Coronary artery (tissue), 2 donors: ENCODE results near the gene THBS4.
"Not testable (repeated sequence)": the region's sequence is repeated elsewhere in the genome, so short reads cannot be mapped to it uniquely, and the experiment has no call there.

Experiments used
- DNase-seq: peaks from one replicate; pipeline ENCODE4 v3.0.0-alpha.2; 2017; ENCODE audit warnings: low spot score
- H3K27ac ChIP-seq, 2 donors: fragments of 200-600 bp; sonication (generic); one replicate each; pipeline ENCODE4 v1.5.1; 2016 to 2019
- H3K4me3 ChIP-seq: fragments of 200-600 bp; sonication (generic); 2 replicates; pipeline ENCODE4 v1.5.1; 2016; ENCODE audit warnings: mild to moderate bottlenecking, moderate library complexity
- TF ChIP-seq, protein P1 (sequence below): fragments of 200-600 bp; sonication (generic); IDR thresholded peaks from one replicate; pipeline ENCODE4 v1.5.1; 2019; ENCODE audit warnings: antibody characterized with exemption

The THBS4 gene

DNA sequence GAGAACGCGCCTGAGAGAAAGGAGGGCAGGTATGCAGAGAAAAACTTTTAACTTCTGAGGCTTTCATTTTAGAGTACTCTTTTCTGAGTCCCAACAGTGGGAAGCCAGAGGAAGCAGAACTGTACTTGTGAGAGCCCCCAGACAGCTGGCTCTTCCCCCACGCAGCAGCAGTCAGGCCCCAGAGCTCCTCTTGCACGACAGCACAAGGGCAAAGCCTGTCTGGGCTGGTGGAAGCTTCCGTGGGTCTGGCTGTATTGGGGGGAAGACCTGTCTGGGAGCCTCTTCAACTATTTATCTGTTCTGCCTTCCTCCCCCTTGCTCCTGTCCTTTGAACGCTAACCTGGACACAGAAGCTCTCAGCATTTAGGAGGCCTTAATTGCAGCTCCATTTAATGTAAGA, 68.2 kb downstream of the THBS4 start:
- TF ChIP-seq, protein P1, sequence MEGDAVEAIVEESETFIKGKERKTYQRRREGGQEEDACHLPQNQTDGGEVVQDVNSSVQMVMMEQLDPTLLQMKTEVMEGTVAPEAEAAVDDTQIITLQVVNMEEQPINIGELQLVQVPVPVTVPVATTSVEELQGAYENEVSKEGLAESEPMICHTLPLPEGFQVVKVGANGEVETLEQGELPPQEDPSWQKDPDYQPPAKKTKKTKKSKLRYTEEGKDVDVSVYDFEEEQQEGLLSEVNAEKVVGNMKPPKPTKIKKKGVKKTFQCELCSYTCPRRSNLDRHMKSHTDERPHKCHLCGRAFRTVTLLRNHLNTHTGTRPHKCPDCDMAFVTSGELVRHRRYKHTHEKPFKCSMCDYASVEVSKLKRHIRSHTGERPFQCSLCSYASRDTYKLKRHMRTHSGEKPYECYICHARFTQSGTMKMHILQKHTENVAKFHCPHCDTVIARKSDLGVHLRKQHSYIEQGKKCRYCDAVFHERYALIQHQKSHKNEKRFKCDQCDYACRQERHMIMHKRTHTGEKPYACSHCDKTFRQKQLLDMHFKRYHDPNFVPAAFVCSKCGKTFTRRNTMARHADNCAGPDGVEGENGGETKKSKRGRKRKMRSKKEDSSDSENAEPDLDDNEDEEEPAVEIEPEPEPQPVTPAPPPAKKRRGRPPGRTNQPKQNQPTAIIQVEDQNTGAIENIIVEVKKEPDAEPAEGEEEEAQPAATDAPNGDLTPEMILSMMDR: no peak
- no peak for DNase-seq
- Histone ChIP-seq H3K27ac (no peak overlapping the region), H3K4me3 (no peak overlapping the region)

DNA sequence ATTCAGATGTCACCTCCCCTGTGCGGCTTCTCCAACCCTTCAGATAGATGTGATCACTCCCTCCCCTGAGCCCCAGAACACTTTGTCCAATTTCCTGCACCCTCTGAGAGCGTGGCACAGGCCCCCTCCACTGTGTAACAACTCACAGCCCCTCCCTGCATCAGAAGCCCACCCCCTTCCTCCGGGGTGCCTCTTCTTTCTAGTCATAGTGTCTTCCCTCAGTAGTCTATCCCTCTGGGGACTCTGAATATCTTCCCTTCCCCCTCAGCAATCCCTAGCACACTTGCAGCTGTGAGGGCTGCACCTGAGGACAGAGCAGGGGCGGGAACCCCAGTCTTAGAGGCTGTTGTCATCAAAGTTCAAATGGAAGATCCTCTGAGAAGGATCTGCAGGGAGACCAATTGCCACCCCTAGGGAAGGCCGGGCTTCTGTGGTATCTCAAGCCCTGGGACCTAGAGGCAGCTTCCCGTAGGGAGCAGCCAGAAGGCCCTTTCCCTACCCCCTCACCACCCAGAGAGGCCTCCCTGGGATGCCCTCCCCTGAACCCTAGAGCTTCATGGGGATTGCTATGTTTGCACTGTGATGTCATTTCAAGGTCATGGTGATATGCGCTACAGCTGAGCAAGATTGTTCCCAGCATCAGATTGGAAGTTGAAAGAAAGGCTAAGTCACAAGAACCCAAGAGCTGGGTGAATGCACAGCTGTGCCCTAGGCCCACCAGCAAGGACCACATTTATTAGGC, 70.7 kb downstream of the THBS4 start:
- Histone ChIP-seq H3K27ac (no peak overlapping the region), H3K4me3 (no peak overlapping the region)
- DNase-seq: no peak
- TF ChIP-seq, protein P1: no peak

DNA sequence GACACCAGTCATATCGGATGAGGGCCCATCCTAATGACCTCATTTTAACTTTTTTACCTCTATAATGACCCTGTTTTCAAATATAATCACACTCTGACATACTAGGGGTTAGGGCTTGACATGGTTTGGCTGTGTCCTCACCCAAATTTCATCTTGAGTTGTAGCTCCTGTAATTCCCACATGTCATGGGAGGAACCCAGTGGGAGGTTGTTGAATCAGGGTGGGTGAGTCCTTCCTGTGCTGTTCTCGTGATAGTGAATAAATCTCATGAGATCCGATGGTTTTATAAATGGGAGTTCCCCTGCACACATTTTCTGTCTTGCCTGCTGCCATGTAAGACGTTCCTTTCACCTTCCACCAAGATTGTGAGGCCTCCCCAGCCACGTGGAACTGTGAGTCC, 71.8 kb downstream of the THBS4 start:
- H3K4me3 ChIP-seq: no peak overlapping the region

DNA sequence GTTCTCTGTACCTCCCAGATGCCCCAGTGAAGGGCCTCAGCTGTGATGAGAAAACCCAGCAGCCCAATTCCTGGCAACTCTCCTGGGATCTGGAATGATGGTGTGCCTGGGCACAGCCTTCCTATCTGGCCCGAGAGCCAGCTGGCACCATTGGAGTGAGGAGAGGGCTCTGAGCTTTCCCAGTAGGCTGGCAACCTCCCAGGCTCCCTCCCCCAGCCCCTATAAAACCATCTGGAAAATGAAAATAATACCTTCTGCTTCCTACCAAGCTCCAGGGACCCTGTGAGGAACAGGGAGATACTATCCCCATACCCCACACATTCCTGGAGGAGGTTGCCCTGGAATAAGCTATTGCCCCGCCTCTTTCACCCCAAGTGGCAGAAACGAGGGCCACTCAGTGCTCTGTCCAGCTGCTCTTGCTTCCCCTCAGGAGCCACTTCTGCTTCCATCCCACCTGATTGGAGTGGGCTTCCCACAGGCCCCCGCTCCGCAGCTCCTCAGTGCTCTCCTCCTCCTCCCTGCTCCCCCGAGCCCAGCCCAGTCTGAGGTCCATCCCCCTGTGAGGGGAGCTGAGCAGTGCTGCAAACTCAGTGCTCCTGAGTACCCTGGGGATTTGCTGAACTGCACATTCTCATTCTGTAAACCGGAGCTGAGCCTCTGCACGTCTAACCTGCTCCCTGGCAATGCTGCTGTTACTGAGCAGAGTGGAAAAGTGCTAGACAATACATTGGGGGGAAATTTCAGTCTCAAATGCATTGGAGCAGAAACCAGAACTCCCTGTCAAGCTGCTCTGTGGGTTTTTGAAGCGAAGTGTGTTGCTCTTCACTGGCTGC, 74.7 kb downstream of the THBS4 start:
- no peak for DNase-seq

More for the DNA sequence above, 71.8 kb downstream of the THBS4 start:
- no peak for DNase-seq
- no peak overlapping the region for H3K27ac ChIP-seq
- TF ChIP-seq, protein P1: no peak

DNA sequence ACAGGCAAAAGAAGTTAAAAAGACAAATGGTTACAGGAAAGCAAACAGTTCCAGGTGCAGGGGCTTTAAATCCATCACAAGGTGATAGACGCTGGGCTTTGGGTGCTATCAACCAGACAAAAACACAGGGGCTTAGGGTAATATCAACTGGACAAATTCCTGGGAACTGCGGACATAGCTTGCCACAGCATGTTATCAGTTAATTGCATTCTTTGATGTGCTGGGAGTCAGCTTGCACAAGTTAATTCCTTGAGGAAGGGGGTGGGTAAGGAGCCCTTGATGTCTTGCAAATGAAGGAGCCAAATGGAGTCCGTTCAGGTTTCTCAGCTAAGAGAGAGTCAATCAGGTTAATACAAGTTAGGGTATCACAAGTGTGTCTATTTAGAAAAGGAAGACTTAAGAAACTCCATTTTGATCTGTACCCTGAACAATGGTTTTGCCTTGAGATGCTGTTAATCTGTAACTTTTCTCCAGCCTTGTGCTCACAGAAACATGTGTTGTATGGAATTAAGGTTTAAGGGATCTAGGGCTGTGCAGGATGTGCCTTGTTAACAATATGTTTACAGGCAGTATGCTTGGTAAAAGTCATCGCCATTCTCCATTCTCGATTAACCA, 76.3 kb downstream of the THBS4 start:
- H3K4me3 ChIP-seq, DNase-seq, H3K27ac ChIP-seq: not testable (repeated sequence)

More for the DNA sequence above, 74.7 kb downstream of the THBS4 start:
- no peak overlapping the region for H3K4me3 ChIP-seq
- no peak overlapping the region for H3K27ac ChIP-seq
- TF ChIP-seq, protein P1: no peak

DNA sequence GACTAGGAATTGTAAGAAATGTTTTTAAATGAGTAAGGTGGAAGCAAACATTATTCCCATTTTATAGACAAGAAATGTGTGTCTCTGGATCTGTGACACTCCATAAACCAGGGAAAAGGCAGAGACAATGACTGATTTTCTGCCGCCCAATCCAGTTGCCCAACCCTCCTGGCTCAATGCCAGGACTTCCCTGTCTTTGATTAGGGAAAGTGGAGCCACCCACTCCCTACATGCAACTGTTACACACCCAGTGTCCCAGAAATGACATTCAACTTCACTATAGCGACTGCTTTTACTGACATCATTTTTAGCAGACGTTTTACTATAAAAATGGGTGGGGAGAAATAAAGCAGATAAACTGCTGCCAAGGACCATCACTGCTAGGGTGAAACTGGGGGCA, 79.7 kb downstream of the THBS4 start:
- Histone ChIP-seq H3K27ac (no peak overlapping the region), H3K4me3 (no peak overlapping the region)
- DNase-seq: no peak
- TF ChIP-seq, protein P1: no peak

DNA sequence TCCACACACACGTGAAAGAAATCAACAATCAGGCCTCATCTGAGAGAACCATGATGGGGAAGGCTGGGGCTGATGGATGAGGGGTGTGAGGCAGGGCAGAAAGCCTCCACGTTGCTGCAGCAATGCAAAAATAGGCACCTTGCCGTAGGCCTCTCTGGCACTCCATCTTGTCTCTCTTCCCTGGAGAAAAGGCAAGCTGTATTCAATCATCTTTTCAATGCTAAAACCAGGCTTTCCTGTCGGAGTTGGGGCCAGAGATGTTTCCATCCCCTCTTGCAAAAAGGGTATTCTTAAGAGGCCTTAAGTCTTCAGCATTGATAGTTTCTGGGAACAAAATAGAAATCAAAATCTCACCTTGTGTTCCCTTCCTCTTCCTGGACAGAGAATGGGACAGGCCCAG, 80.9 kb downstream of the THBS4 start:
- no peak for DNase-seq
- TF ChIP-seq, protein P1: no peak
- H3K4me3 ChIP-seq: no peak overlapping the region

More for the DNA sequence above, 80.9 kb downstream of the THBS4 start:
- no peak overlapping the region for H3K27ac ChIP-seq
